ENCODE measurements around the gene ZNF334.
A peak's percentile ranks its signal among the peaks of the same experiment; 100 is the strongest.

The ZNF334 gene

DNA sequence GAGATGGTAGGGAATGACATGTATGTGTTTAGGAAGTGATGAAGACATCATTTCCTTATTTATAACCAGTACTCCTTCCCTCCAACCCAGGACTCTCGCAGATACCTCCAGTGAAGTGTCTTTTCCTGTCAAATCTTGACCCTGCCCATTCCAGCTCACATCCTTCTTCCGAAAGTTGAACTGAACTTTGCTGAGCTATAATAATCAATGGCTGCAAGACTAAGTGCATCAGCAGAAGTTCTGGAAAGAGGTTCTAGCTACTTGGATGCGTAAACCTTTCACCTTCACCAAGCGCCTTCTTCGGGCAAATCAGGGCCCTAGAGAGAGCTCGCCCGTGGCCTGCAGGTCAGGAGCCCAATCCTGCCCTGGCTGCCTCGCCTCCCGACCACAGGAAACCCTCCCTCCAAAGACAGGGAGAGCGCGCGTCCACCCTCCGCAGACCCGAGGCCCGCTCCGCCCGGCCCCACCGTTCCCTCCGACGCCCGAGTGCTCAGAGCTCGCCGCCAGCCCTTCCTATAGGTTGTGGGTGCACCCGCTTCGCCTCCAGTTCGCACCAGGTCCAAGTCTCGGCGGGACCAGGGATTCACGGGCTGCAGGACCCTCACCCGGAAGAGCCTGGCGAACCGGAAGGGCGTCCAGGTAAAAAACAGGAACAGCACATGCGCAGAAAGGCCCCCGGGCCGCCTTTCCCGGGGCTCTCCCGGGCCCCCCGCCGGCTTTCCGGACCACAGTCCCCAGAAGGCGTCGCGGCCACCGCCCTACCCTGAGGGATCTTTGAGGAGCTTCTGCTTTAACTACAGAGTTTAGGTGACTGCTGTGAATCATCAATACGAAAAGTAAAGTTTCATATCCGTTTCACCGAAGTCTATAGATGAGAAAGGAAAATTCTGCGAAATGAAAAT is at the start of gene ZNF334:
Gene ZNF334, minus strand, starts transcription at position 617 of the 902 bp plus-strand sequence. CDS start 1,457 bp downstream, outside the sequence.
- no peak for DNase-seq (ENCODE audit: low read depth in 2 of 2)

DNA sequence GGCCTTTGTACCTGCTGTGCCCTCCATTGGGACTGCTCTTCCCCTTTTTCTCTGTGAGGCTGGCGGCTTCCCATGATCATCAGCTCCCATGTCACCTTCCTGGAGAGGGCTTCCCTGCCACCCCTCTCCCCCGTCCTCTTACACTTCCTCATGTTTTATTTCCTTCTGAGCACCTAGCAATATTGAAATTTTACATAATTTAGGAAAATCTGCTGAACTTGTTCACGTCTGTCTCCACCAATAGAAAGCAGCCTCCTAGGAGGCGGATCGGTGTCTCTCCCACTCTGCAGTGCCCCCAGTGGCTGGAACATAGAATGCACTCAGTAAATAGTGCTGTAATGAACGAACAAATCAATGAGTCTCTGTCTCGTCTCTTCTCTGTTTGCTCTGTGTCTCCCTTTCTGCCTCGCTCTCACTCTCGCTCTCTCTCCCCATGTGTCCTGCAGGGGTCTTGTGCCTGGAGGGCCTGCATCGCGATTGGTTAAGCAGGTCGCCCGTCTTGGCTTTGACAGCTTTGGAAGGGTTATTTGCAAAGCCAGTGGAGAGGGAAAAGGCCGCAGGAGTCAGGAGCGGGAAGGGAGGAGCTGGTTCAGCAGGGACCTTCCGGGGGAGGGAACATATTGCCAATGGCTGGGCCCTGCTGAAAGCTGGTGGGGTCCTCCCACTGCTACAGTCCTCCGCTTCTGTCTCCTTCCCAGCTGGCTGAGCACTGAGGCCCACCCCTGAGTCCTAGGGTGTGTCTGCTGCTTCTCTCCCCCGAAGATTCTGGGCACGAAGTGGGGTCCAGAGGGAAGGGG is 49.2 kb upstream of the ZNF334 start:
- peak; percentile 9 to 24 for DNase-seq (ENCODE audit: low read depth in 2 of 2)

DNA sequence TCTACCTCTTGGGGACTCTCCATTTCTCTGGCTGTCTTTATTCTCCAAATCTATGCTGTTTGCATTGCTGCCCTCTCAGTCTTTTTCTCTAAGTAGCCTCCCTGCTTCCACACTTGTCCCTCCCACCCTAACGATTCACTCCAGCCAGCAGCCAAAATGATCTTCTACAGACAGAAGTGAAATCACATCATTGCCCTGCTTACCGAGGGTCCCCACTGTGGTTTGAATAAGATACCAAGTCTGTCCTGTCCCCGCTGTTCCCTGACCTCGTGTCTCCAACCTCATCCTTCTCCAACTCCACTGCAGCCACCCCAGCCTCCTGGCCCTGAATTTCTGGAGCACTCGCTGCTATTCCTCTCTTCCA is 48.6 kb upstream of the ZNF334 start:
- no peak for DNase-seq (ENCODE audit: low read depth in 2 of 2)

DNA sequence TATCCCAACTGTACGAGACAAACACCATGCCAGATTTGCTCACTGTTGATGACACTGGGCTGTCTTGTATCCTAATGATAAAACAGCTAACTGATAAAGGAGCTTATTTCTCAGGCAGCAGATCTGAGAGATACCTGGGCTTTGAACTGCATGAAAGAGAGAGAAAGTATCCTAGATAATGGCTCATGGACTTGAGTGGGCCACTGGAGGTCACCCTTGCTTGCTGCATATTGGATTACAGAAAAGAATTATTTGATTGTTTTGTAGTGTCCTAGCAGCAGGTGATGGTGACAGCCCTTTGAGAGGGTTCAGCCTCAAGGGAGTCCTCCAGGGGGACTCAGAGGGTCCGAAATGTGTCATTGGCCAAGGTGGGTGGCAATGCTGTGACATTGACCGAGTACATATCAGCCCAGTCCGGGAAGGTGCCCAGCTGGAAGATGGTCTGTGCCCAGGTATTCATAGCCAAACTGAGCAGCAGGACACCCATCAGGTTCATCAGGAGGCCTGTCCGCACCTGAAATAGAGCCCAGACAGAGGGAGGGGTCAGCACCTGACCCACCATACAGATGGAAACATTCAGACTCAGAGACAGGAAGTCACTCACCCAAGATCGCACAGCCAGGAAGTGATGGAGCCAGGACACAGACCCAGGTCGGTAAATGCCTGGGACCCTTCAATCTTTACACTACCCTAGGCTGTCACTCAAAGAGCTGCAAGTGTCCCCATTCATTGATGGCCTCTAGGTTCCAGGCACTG is 46.5 kb upstream of the ZNF334 start:
- no peak for DNase-seq (ENCODE audit: low read depth in 2 of 2)

DNA sequence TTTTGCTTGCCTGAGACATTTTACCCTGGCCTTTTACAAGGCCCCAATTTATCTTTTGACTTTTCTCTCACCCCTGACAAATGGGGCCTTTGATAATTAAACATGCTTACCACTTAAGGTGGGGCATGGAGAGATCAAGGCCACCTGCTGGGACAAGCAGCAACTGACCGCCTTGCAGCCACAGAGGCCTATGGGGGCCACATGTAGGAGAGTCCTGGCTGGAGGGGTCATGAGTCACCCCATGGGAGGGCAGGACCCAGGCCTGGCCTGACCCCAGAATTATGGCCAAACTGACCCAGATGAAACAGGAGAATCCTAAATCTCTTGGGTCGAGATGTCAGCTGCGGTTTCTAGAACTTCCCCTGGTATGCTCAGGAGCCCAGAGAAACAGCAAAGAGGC is 45.6 kb upstream of the ZNF334 start:
- DNase-seq (ENCODE audit: low read depth in 2 of 2) = no peak

DNA sequence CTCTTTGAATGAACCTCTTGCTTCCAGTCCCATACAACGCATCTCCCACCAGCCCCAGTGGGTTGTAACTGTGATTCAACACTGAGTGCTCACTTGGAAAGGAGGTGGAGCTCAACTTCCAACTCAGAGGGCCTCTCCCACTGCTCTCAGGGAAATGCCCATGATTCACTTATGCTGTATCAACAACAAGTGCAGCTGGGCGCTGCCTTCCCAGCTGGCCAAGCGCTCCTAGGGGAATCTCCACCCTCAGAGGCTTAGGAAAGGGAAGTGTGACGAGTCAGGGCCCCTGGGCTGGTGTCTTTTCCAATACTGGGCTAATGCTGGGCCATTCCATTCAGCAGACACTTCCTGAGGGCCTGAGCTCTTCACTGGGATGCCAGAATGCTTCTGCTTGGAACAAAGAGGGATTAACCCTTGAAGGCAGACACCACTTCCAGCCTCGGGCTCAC is 45.2 kb upstream of the ZNF334 start:
- no peak for DNase-seq (ENCODE audit: low read depth in 2 of 2)

DNA sequence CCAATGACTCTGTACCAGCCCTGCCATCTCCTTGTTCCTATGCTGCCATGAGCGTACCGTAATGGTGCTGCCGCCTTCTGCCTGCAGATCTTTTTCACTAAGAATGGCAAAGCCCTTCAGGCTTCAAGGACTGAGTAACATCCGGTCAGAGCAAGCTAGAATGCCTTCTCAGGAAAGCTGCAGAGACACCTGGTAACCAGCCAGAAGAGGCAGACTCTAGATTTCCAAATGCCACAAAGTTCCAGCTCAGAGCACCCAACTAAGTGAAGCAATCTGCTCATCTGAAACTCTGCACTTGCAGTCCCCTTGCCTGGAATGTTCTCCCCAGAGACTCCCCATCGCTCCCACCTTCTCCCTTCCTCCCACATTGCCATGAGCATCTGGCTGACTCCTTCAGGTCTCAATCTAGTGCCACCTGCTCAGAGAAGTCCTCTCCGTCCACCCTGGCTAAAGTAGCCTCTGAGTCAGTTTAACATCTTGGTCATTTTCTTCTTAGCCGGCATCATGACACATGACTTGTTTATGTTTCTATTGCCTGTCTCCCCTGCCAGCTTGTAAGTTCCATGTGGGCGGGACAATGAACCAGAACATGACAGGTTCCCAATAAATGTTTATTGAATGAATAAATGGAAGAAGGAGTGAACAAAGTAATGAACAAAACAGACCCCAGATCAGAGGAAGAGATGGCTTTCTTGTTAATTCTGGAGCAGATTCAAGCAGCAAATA is 44.0 kb upstream of the ZNF334 start:
- DNase-seq (ENCODE audit: low read depth in 2 of 2) = no peak

DNA sequence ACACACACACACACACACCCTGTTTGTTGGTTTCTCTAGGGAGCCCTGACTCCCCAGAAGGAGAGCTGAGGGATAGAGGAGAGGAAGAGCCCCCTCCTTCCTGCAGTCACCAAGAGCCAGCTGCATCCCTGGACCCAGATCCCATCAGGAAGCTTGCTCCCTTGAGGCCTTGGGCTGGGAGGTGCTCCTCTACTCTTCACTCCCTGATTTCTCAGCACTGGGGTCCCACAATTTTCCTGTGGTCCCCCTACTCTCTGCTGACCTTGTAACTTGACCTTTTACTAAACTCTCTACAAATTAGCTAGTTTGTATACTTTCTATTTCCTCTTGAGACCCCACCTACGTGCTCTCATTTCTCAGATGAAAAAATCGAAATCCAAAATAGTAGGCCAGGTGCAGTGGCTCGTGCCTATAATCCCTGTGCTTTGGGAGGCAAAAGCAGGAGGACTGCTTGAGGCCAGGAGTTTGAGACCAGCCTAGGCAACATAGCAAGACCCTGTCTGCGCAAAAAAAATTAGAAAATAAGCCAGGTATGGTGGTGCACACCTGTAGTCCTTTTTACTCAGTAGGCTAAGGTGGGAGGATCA is 42.1 kb upstream of the ZNF334 start:
- no peak for DNase-seq (ENCODE audit: low read depth in 2 of 2)

DNA sequence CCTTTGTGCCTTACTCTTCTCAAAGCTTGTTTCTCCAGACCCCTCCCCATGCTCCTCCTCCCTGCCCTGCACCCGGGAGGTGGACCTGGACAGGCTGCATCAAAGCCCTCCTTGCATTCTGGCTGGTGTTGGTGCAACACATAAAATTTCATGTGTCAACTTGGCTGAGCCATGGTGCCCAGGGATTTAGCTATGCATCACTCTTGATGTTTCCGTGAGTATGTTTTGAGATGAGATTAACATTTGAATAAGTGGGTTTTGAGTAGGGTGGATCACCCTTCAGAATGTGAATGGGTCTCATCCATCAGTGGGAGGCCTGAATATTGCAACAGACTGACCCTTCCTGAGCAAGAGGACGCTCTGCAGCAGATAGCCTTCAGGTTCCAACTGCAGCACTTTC is 41.5 kb upstream of the ZNF334 start:
- DNase-seq (ENCODE audit: low read depth in 2 of 2) = no peak

DNA sequence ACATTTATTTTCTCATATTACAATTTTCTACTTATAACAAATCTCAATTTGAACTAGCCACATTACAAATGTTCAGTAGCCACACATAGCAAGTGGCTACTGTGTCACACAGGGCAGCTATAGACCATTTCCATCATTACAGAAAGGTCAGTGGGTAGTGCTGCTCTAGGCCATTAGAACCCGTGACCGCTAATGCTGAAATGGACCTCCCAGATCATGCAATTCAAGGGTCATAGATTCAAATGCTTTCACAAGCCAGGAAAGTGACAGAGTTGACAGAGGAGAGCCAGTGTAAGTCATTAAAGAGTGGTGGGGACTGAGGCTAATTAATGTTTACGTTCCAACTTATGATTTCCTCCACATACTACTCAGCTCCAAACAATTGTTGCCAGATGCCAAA is 40.6 kb upstream of the ZNF334 start:
- DNase-seq (ENCODE audit: low read depth in 2 of 2) = no peak

DNA sequence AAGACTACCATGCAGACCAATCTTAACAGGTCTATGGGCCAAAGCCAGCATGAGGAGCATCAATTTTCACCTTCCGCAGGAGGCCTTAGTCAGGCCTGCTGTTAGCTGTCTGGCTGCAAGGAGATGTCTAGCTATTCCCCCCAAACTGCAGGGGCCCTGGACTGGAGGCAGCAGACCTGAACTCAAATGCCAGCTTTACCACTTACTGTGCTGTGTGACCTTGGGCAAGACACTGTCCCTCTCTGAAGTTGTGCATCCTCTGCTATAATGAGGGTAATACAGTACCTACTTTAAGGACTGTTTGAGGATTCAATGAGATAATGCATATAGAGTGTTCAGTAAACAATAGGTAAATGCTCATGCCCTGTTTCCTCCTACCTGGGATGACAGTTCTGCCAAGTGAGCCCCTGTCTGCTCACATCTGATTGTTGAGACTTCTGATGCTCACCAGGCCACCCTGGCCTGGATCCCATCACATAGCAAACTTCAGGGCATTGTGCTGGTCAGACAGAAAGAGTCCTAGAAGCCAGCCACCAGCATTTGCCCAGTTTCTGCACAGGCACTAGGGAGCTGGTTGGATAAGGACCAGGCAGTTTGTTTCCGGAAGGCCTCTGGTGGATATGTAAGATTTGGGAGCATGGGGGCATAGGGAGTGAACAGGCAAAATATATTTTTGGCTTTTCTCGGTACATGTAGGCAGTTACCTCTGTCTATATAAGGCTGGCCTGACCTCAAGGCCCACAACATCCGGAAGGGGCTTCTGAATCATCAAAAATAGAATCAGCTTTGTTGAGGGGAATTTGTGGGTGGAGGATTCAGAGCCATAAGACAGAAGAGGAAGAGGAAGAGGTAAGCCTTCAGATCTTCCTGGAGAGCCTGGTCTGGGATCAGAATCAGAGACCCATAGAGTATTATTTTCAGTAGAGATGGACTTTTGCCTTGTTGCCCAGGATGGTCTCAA is 39.4 kb upstream of the ZNF334 start:
- DNase-seq (ENCODE audit: low read depth in 2 of 2) = peak; percentile 7 to 34

DNA sequence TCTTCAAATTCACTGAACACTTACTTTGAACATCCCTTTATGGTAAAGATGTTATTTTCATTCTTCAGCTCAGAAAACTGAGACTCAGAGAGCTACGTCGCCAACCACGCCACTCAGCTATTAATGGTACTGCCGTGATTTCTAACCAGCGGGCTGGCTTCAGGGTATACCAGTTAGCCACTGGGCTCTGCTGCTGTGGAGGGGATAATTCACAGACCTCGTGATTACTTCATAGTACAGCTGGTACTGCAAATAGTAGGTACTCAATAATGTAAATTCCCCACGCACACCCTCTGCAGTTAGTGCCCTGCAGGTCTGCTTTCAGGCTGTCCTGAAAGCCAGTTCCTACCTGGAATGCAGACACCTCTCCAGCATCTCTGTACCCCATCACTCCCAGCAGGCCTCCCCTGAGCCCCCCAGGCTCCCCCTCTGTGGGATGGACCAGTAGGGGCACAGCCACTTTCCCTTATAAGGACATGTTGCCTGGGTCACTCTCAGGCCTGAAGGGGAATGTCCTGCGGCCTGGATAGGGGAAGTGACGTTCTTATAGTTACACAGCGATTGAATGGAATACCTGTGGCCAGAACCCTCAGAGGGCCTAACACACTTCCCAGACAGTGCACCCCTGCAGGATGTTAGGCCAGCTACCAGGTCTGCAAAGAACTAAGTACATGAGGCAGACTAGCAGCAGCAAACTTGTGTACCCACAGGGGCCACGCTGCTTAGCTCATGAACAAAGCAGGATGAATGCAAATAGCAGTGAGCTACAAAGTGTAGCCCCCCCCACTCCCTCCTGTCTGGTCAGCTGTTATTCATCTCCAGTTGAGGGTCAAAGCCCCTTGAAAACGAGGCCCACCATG is 38.4 kb upstream of the ZNF334 start:
- no peak for DNase-seq (ENCODE audit: low read depth in 2 of 2)

DNA sequence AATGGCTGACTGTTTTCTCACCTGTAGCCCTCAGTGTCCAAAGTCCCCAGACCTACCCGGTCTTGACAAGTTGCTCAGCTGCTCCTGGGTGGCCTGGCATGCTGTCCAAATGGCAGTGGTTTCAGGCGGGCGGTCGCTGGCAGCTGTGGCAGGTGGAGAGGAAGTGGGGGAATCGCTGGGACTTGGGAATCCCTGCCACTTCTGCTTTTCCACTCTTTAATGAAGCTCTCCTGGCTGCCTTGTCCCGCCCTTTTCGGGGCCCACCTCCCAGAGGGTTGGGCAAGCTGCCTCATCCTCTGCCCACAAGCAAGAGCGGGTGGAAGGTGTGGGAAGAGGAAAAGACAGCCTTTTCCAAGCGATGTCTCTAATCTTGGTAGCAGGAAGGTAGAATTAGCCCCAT is 37.1 kb upstream of the ZNF334 start, which contains the start of gene OCSTAMP:
Gene OCSTAMP, minus strand, starts transcription at position 194 of the 400 bp plus-strand sequence. Its CDS starts 94 bp downstream, at position 100.
- no peak for DNase-seq (ENCODE audit: low read depth in 2 of 2)

DNA sequence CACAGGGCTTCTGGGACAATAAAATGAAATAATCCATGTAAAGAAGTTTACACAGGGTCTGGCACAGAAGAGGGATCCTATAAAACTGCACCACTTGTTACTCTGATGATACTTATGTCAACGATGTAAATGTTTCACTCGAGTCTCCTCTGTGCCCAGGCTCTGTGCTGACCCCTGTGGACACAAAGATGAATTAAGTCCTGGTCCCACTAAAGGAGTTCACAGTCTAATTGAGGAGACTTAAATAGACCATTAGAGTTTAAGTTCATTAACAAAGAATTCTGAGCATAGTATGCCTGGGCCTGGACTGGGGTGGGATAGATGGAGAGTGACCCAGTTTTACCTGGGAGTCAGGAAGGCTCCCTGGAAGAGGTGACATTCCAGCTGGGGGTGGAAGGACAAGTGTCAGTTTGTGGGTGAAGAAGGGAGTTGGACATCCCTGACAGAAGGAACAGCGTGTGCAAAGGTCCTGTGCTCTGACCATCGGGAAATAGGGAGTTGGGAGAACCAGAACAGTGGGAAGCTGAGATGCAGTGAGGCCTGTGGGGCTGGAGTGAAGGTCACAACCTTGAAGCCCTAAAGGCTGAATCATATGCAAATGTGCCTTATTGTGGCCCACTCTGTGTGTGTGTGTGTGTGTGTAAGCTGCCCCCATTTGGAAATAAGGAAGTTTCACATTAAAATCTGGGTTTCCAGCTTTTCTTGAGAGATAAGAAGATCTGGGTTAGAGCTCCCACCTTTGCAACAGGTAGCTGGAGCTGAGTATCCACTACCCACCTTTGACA is 36.0 kb upstream of the ZNF334 start:
- no peak for DNase-seq (ENCODE audit: low read depth in 2 of 2)

DNA sequence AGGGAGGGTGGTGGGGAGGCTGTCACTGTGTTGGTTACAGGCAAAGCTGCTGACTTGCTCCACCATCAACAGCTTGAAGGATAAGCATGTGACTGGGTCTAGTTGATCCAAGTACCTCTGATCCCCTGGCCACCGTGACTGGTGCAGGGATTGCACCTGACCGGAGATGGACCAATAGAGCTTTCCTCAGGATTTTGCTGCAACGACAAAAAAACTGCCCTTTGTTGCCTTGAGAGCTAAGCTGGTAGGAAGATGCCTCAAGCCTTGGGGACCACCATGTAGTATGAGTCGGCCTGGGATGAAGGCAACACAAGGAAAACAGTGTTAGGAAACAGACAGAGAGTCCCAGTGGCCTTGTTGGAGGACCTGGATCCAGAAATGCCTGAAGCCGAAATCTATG is 35.3 kb upstream of the ZNF334 start:
- DNase-seq (ENCODE audit: low read depth in 2 of 2) = no peak

DNA sequence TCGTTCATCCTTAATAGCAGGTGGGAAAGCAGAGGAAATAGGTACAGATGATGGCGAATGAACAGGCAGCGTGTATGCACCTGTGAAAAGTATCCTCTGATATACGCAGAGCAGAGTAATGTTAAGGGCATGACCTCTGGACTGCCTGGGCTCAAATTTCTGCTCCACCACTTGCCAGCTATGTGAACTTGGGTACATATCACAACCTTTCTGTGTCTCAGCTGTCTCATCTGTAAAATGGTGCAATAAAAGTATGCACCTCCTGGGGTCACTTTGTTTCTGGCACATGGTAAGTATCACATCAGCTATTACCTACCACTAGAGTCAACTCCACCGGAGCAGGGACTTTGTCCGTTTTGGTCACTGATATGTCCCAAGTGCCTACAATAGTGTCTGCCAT is 34.6 kb upstream of the ZNF334 start:
- no peak for DNase-seq (ENCODE audit: low read depth in 2 of 2)

DNA sequence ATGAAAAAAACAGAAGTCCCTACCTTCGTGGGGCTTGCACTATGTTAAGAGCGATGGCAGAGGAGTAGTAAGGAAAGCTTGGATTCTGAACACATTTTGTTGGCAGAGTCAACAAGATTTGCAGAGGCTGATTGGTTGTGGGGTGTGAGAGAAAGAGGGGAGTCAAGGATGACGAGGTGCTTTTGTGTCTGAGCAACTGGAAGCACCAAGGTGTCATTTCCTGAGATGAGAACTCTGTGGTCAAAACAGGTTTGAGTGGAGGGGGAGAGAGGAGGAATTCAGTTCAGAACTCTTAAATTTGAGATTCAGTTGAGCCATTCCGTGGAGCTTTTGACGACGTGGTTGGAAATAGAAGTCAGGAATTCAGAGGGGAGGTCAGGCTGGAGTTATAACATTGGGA is 33.6 kb upstream of the ZNF334 start:
- DNase-seq (ENCODE audit: low read depth in 2 of 2) = no peak

DNA sequence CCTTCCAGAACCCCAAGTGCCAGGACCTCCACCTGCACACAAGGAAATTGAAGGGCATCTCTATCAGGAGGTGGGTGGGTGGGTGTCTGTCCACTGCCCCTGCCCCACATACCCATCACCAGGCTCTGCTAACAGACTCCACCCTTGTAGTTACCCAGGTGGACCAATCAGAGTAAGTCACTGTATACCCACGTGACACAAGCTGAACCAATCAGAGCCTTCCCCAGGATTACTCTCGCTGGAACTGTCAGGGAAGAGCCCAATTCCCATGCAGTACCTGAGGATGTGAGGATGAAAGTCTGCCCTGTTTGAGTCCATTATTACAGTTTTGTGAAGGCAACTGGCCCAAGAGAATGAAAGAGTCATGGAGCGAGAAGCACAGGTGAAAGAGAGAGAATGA is 32.9 kb upstream of the ZNF334 start:
- no peak for DNase-seq (ENCODE audit: low read depth in 2 of 2)
